ENCODE results near the gene ZFP14.
"Not testable (repeated sequence)": the region's sequence is repeated elsewhere in the genome, so short reads cannot be mapped to it uniquely, and the experiment has no call there.

ZFP14 gene

GRCh38 chr19:36331353-36332228 is 47.4 kb downstream of the ZFP14 start:
- peak; percentile 7 to 49 for DNase-seq (ENCODE audit: low read depth in 2 of 2)

GRCh38 chr19:36330216-36330615 is 48.8 kb downstream of the ZFP14 start:
- DNase-seq (ENCODE audit: low read depth in 2 of 2), result no peak

- not testable (repeated sequence) for DNase-seq (ENCODE audit: low read depth in 2 of 2)
Measured at GRCh38 chr19:36329534-36329933, 49.5 kb downstream of the ZFP14 start.

GRCh38 chr19:36326649-36327048 is 52.4 kb downstream of the ZFP14 start:
- DNase-seq (ENCODE audit: low read depth in 2 of 2), result not testable (repeated sequence)

GRCh38 chr19:36315164-36315563 is 63.8 kb downstream of the ZFP14 start:
- not testable (repeated sequence) for DNase-seq (ENCODE audit: low read depth in 2 of 2)

GRCh38 chr19:36314053-36314452 is 64.9 kb downstream of the ZFP14 start:
- not testable (repeated sequence) for DNase-seq (ENCODE audit: low read depth in 2 of 2)

- DNase-seq (ENCODE audit: low read depth in 2 of 2), result not testable (repeated sequence)
Measured at GRCh38 chr19:36311098-36311760, 67.8 kb downstream of the ZFP14 start.

GRCh38 chr19:36310416-36310990 is 68.5 kb downstream of the ZFP14 start:
- not testable (repeated sequence) for DNase-seq (ENCODE audit: low read depth in 2 of 2)

GRCh38 chr19:36309759-36310158 is 69.2 kb downstream of the ZFP14 start:
- DNase-seq (ENCODE audit: low read depth in 2 of 2), result not testable (repeated sequence)

GRCh38 chr19:36309309-36309708 is 69.7 kb downstream of the ZFP14 start:
- not testable (repeated sequence) for DNase-seq (ENCODE audit: low read depth in 2 of 2)

- DNase-seq (ENCODE audit: low read depth in 2 of 2), result not testable (repeated sequence)
Measured at GRCh38 chr19:36292317-36292716, 86.7 kb downstream of the ZFP14 start.

Data from stimulated activated CD8-positive, alpha-beta memory T cell treated with anti-CD3 and anti-CD28 coated beads, Interleukin-2, amount 100 ng/mL, for 48 hours (primary cell).